ENCODE results near the gene SIGLEC9.

Gene SIGLEC9

GRCh38 chr19:51097166-51097738, 27.5 kb upstream of the SIGLEC9 start (continued):
- TF ChIP-seq BCL11B (tag by site-specific recombination; IDR thresholded peaks at IDR 0.05; ENCODE audit: low read depth) (no peak), ZNF530 (tag by site-specific recombination; IDR thresholded peaks at IDR 0.05; ENCODE audit: low read depth) (no peak), ZNF394 (tag by site-specific recombination; IDR thresholded peaks at IDR 0.05; ENCODE audit: borderline replicate concordance) (no peak), CTCF (tag by site-specific recombination; IDR thresholded peaks at IDR 0.05) (peak; percentile 53), PRDM10 (tag by site-specific recombination; IDR thresholded peaks at IDR 0.05) (peak; percentile 80), FEZF1 (tag by site-specific recombination; IDR thresholded peaks at IDR 0.05) (no peak), ZNF473 (tag by site-specific recombination; IDR thresholded peaks at IDR 0.05) (no peak), REPIN1 (tag by site-specific recombination; IDR thresholded peaks at IDR 0.05; ENCODE audit: low read depth) (no peak), INSM2 (tag by site-specific recombination; IDR thresholded peaks at IDR 0.05) (no peak), ZNF692 (tag by site-specific recombination; IDR thresholded peaks at IDR 0.05) (no peak), ZBTB17 (tag by site-specific recombination; IDR thresholded peaks at IDR 0.05) (no peak), ZNF140 (tag by site-specific recombination; IDR thresholded peaks at IDR 0.05) (no peak), ZNF707 (tag by site-specific recombination; IDR thresholded peaks at IDR 0.05) (no peak), ZNF138 (tag by site-specific recombination; IDR thresholded peaks at IDR 0.05; ENCODE audit: borderline replicate concordance) (no peak), ZNF571 (tag by site-specific recombination; IDR thresholded peaks at IDR 0.05) (no peak), ZNF19 (tag by site-specific recombination; IDR thresholded peaks at IDR 0.05; ENCODE audit: low read depth) (no peak), ZNF785 (tag by site-specific recombination; IDR thresholded peaks at IDR 0.05) (no peak), ZNF658 (tag by site-specific recombination; IDR thresholded peaks at IDR 0.05) (no peak)

- Histone ChIP-seq H3K9me3 (ENCODE audit: control insufficient read depth, insufficient read depth, low read depth, low read length) (no peaks in the 10 kb centered on the region), H3K4me1 (ENCODE audit: control insufficient read depth, insufficient read depth, low read length) (peaks cover 7% of the 10 kb centered on the region), H3K27ac (ENCODE audit: extremely low read depth, low read depth, low read length) (no peak overlapping the region), H3K4me3 (ENCODE audit: low read depth, low read length) (no peak overlapping the region), H3K36me3 (ENCODE audit: control insufficient read depth in 2 of 2, insufficient read depth in 1 of 2, low read length in 2 of 2) (peaks cover 12 to 33% of the 10 kb centered on the region in 2 experiments)
- POLR2A ChIA-PET, result no interaction called here
- CTCF ChIA-PET, result interaction anchor here (0.6 to 7.0 kb wide), 3 partner anchors 10 to 146 kb away, joined by 3 to 177 read pairs (median 4); partner anchors contain the start of gene KLK10
- TF ChIP-seq GLI2 (tag by site-specific recombination; IDR thresholded peaks at IDR 0.05; ENCODE audit: borderline replicate concordance, low read depth) (no peak), ZNF366 (tag by site-specific recombination; conservative IDR thresholded peaks at IDR 0.05) (no peak), ZNF18 (tag by site-specific recombination; IDR thresholded peaks at IDR 0.05) (no peak), ZNF10 (tag by site-specific recombination; IDR thresholded peaks at IDR 0.05) (no peak), ZNF777 (tag by site-specific recombination; IDR thresholded peaks at IDR 0.05; ENCODE audit: borderline replicate concordance) (no peak), ZNF449 (tag by site-specific recombination; IDR thresholded peaks at IDR 0.05) (no peak), ZBTB8A (tag by site-specific recombination; IDR thresholded peaks at IDR 0.05) (no peak), ZNF112 (tag by site-specific recombination; IDR thresholded peaks at IDR 0.05) (no peak)
These were observed 26.9 kb upstream of the SIGLEC9 start for GRCh38 chr19:51097796-51098195.

Data from HEK293 (cell line).